DND-41 (cell line): Measurements from ENCODE around the gene NACC2.
A peak's percentile ranks its signal among the peaks of the same experiment; 100 is the strongest.

Experiments used
- ATAC-seq: fragments of 200-7000 bp; cut with Tn5 transposase; 3 replicates; pipeline ENCODE4 v1.9.1; 2021; ENCODE audit warnings: low read depth; ENCODE audit not compliant: insufficient read depth
- DNase-seq: peaks from one replicate; pipeline ENCODE4 v3.0.0-alpha.2; 2020
- H2AFZ ChIP-seq: 2 replicates; pipeline ENCODE4 v1.6.0; 2012; ENCODE audit warnings: low read depth, low read length
- H3K27ac ChIP-seq: 2 replicates; pipeline ENCODE4 v1.5.1; 2012; ENCODE audit warnings: low read length, inconsistent platforms
- H3K27me3 ChIP-seq: fragments of 200-600 bp; sonication (generic); 2 replicates; pipeline ENCODE4 v1.6.0; 2012; ENCODE audit warnings: low read length, mild to moderate bottlenecking, inconsistent platforms; ENCODE audit not compliant: insufficient read depth, poor library complexity
- H3K36me3 ChIP-seq: 2 replicates; pipeline ENCODE4 v1.5.1; 2012; ENCODE audit warnings: low read length, inconsistent platforms; ENCODE audit not compliant: insufficient read depth
- H3K4me1 ChIP-seq: 2 replicates; pipeline ENCODE4 v1.5.1; 2012; ENCODE audit warnings: mild to moderate bottlenecking, low read length; ENCODE audit not compliant: insufficient read depth
- H3K4me2 ChIP-seq: 2 replicates; pipeline ENCODE4 v1.6.0; 2012; ENCODE audit warnings: mild to moderate bottlenecking, moderate library complexity, low read length, inconsistent platforms; ENCODE audit not compliant: insufficient read depth
- H3K4me3 ChIP-seq, 2 experiments: fragments of 200-600 bp in 1 of 2; shearing (Covaris generic) in 1 of 2; 2 replicates each; pipeline ENCODE4 v1.5.1; 2012 to 2016; ENCODE audit warnings: inconsistent platforms in 2 of 2, low read length in 2 of 2, mild to moderate bottlenecking in 2 of 2, low read depth in 1 of 2, moderate library complexity in 1 of 2
- H3K79me2 ChIP-seq: 2 replicates; pipeline ENCODE4 v1.6.0; 2012; ENCODE audit warnings: low read length, inconsistent platforms; ENCODE audit not compliant: insufficient read depth
- H3K9ac ChIP-seq: 2 replicates; pipeline ENCODE4 v1.6.0; 2012; ENCODE audit warnings: low read depth, mild to moderate bottlenecking, inconsistent platforms, low read length, moderate library complexity
- H3K9me3 ChIP-seq: 2 replicates; pipeline ENCODE4 v1.5.1; 2012; ENCODE audit warnings: low read length, moderate library complexity, mild to moderate bottlenecking, inconsistent platforms; ENCODE audit not compliant: insufficient read depth, severe bottlenecking
- H4K20me1 ChIP-seq: 2 replicates; pipeline ENCODE4 v1.6.0; 2012; ENCODE audit warnings: low read length; ENCODE audit not compliant: insufficient read depth
- CTCF ChIP-seq: IDR thresholded peaks from 2 replicates; pipeline ENCODE4 v1.5.1; 2012; ENCODE audit warnings: borderline replicate concordance, low read length, moderate library complexity, mild to moderate bottlenecking; ENCODE audit not compliant: poor library complexity, severe bottlenecking; ENCODE audit errors: extremely low read depth
- EZH2 ChIP-seq: IDR thresholded peaks from 3 replicates; pipeline ENCODE4 v1.6.1; 2012; ENCODE audit warnings: borderline replicate concordance, low read depth, mild to moderate bottlenecking, moderate library complexity, low read length, inconsistent platforms; ENCODE audit not compliant: severe bottlenecking

The NACC2 gene

GRCh38 chr9:136140966-136141365 is 45.9 kb upstream of the NACC2 start:
- no peaks in the 10 kb centered on the region for H3K36me3 ChIP-seq
- H3K9ac ChIP-seq = no peak overlapping the region
- no peaks in the 10 kb centered on the region for H4K20me1 ChIP-seq
- TF ChIP-seq CTCF (no peak), EZH2 (no peak)
- H3K27ac ChIP-seq = no peak overlapping the region
- no peak overlapping the region for H3K4me3 ChIP-seq
- H3K9me3 ChIP-seq = no peaks in the 10 kb centered on the region
- H2AFZ ChIP-seq = no peak overlapping the region
- H3K4me1 ChIP-seq = no peaks in the 10 kb centered on the region
- H3K4me2 ChIP-seq = no peak overlapping the region
- H3K79me2 ChIP-seq = no peaks in the 10 kb centered on the region
- ATAC-seq (no peak), DNase-seq (no peak)
- H3K27me3 ChIP-seq = no peaks in the 10 kb centered on the region

- no peak overlapping the region for H3K4me3 ChIP-seq
- H2AFZ ChIP-seq = no peak overlapping the region
- no peaks in the 10 kb centered on the region for H3K4me1 ChIP-seq
- no peak for ATAC-seq
- H3K9me3 ChIP-seq = no peaks in the 10 kb centered on the region
- H3K27ac ChIP-seq = no peak overlapping the region
- H3K27me3 ChIP-seq = no peaks in the 10 kb centered on the region
- no peak overlapping the region for H3K4me2 ChIP-seq
- H4K20me1 ChIP-seq = no peaks in the 10 kb centered on the region
- no peaks in the 10 kb centered on the region for H3K79me2 ChIP-seq
- no peaks in the 10 kb centered on the region for H3K36me3 ChIP-seq
- no peak overlapping the region for H3K9ac ChIP-seq
- no peak for DNase-seq
- no peak for TF ChIP-seq CTCF
- no peak for TF ChIP-seq EZH2
These were observed 45.0 kb upstream of the NACC2 start for GRCh38 chr9:136140046-136140445.

- Histone ChIP-seq H3K27me3 (no peaks in the 10 kb centered on the region), H3K27ac (no peak overlapping the region), H3K4me1 (no peaks in the 10 kb centered on the region), H4K20me1 (no peaks in the 10 kb centered on the region), H3K9me3 (no peaks in the 10 kb centered on the region), H3K79me2 (no peaks in the 10 kb centered on the region), H3K4me3 (no peak overlapping the region), H3K36me3 (no peaks in the 10 kb centered on the region), H3K9ac (no peak overlapping the region), H3K4me2 (no peak overlapping the region), H2AFZ (no peak overlapping the region)
- TF ChIP-seq EZH2 (no peak), CTCF (peak; percentile 63)
- DNase-seq (peak; percentile 49), ATAC-seq (no peak)
These were observed 43.5 kb upstream of the NACC2 start for GRCh38 chr9:136138566-136138965.
